ENCODE measurements around the gene OGFR.

The OGFR gene

GRCh38 chr20:62802026-62802712 lies 2.5 kb upstream of the OGFR start:
- no peak for DNase-seq

- DNase-seq, result no peak
Observed at GRCh38 chr20:62804021-62804626, 511 bp upstream of the OGFR start.

- no peak for DNase-seq
Observed at GRCh38 chr20:62805155-62805710, 598 bp downstream of the OGFR start.

- DNase-seq, result no peak
Observed at GRCh38 chr20:62805711-62806382, 1.2 kb downstream of the OGFR start.

- no peak for DNase-seq
Observed at GRCh38 chr20:62806383-62807050, 1.9 kb downstream of the OGFR start.

GRCh38 chr20:62807444-62808210 lies 3.0 kb downstream of the OGFR start:
- DNase-seq, result no peak

GRCh38 chr20:62808211-62808865 lies 3.7 kb downstream of the OGFR start:
- DNase-seq, result no peak

GRCh38 chr20:62809530-62810428 lies 5.1 kb downstream of the OGFR start:
- no peak for DNase-seq

- no peak for DNase-seq
Observed at GRCh38 chr20:62811320-62811719, 6.7 kb downstream of the OGFR start.

GRCh38 chr20:62811720-62812119 lies 7.1 kb downstream of the OGFR start:
- no peak for DNase-seq

GRCh38 chr20:62812181-62812906 lies 7.7 kb downstream of the OGFR start:
- no peak for DNase-seq

- no peak for DNase-seq
Observed at GRCh38 chr20:62812907-62813200, 8.2 kb downstream of the OGFR start.

GRCh38 chr20:62813588-62813987 lies 9.0 kb downstream of the OGFR start:
- DNase-seq, result no peak

GRCh38 chr20:62814060-62814708 lies 9.5 kb downstream of the OGFR start:
- no peak for DNase-seq

- no peak for DNase-seq
Observed at GRCh38 chr20:62814709-62815065, 10.1 kb downstream of the OGFR start.

- DNase-seq, result no peak
Observed at GRCh38 chr20:62815066-62815991, 10.7 kb downstream of the OGFR start.

GRCh38 chr20:62816031-62816883 lies 11.6 kb downstream of the OGFR start:
- no peak for DNase-seq
